GM21529 (cell line): ENCODE measurements around the gene ELP1.

Experiments used
- ATAC-seq: cut with Tn5 transposase; IDR thresholded peaks from one replicate; pipeline ENCODE4 v1.9.1; 2021; ENCODE audit not compliant: unreplicated experiment

The ELP1 gene

GRCh38 chr9:108885643-108886348 lies 48.1 kb downstream of the ELP1 start:
- ATAC-seq: peak; percentile 100

DNA sequence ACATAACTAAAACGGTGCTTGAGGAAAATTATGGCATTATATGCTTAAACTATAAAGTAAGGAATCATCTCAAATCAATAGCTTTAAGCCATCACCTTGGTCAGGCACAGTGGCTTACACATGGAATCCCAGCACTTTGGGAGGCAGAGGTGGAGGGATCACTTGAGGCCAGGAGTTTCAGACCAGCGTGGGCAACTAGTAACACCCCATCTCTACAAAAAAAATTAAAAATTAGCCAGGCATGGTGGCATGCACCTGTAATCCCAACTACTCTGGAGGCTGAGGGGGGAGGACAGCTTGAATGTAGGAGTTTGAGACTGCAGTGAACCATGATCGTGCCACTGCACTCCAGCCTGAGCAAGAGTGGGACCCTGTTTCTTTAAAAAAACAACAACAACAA lies 49.2 kb downstream of the ELP1 start:
- ATAC-seq: no peak

DNA sequence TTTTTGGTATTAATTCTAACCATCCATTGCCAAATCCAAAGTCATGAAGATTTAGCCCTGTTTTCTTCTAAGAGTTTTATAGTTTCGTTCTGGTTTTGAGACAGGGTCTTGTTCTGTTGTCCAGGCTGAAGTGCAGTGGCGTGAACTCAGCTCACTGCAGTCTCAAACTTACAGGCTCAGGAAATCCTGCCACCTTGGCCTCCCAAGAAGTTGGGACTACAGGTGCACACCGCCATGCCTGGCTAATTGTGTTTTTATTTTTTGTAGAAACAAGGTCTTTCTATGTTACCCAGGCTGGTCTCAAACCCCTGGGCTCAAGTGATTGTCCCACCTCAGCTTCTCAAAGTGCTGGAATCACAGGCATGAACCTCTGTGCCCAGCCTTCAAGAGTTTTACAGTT lies 50.8 kb downstream of the ELP1 start:
- no peak for ATAC-seq

GRCh38 chr9:108882052-108882888 lies 51.7 kb downstream of the ELP1 start:
- ATAC-seq: no peak

GRCh38 chr9:108880738-108881316 lies 53.1 kb downstream of the ELP1 start:
- no peak for ATAC-seq

- ATAC-seq: no peak
These were observed 56.4 kb downstream of the ELP1 start for GRCh38 chr9:108877524-108877923.

- ATAC-seq: no peak
These were observed 57.5 kb downstream of the ELP1 start for GRCh38 chr9:108876425-108876824.

- no peak for ATAC-seq
These were observed 59.7 kb downstream of the ELP1 start for GRCh38 chr9:108874058-108874788.

DNA sequence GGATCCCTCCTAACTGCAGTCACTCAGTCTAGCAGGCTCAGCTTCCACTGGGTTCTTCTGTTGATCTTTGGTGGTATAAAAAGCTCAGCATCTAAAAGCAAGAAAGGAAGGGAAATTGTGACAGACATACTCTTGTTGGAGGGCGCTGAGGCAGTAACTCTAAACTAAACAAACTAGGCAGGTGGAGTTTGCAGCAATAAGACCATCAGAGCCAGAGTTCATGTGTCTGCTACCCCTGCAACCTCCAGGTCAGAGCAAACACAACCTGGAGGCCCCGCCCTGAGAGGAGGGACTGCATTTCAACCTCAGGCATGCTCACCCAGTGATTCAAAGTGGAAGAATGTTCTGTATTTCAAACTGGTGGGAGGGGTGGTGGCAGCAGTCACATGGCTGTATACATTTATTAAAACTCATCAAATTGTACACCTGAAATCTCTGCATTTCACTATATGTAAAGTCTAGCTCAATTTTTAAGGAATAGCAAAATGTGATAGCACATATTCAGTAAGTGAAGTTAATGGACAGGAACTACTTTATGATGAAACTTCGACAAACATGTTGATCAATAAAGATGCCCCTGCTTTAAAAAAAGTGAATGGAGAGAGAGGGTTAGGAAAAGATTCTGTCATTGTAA lies 64.7 kb downstream of the ELP1 start:
- ATAC-seq: no peak

- ATAC-seq: no peak
These were observed 66.1 kb downstream of the ELP1 start for GRCh38 chr9:108867829-108868228.

DNA sequence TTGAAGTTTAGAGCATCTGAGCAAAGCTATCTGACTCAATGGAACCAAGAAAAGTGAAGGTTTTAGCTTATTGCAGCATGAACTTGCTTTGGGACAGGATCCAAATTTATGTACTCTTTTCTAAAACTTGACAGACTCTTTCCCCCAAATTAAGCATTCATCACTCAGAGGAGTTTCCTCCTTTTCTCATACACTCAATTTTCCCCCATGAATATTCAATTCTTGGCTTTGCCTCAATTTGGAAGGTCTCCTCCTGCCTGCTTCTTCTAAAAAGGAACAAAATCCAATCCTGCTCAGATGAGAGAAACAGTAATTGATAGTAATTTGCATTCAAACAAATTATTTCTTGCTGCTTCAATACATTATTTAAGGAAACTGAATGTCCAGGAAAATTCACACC lies 66.8 kb downstream of the ELP1 start:
- ATAC-seq: no peak

- no peak for ATAC-seq
These were observed 67.9 kb downstream of the ELP1 start for GRCh38 chr9:108866001-108866420.

DNA sequence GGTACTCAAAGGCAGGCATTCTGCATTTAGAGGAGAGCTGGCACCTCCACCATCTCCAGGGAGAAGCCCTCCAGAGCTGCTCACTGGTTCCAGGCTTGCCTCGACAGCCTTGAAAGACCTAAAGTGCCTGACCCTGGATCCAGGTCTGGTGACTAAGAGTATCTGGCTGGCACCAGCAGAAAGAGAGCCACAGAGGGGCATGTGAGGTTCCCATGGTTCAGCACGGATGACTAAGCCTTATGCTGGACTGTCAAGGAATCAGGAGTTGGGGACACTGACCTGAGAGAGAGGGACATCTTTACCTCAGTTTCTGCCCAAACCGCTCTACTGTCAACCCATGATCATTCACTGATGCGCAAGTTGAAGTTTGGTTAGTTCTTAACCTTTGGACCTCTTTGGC lies 68.9 kb downstream of the ELP1 start:
- ATAC-seq: no peak

- ATAC-seq: no peak
These were observed 69.5 kb downstream of the ELP1 start for GRCh38 chr9:108864446-108864845.

DNA sequence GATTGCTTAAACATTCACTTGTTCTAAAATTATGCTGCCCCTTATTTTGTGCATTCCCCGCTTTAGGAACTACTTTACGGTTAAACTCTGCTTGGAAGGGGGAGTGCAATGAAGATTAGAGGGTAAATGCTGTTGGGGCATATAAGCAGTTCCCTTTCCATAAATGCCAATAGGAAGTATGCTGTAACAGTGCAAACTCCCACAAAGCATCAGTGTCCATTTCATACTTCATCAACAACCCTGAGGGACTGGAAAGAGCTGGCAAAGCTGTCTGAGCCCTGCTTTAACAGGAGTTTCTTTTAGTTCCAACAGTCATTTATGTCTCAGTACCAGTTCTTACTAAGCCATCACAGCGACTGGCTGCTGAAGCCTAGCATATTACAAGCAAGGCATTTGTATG lies 70.0 kb downstream of the ELP1 start:
- no peak for ATAC-seq

DNA sequence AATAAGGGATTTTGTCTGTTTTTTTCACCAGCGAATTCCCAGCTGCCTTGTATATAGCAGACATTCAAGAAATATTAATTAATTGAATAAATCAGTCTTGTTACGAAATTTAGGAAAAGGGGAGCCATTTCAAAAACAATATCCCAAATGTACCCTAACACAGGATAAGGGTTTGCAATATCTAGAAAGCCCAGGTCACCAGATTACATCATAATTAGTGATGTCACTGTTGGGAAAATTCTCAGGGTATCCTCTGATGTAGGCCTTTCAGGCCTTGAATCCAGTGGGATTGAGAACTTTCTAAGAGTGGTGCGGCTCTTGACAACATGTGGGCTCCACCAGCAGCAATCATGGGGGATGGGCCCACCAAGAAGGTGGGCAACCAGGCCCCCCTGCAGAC lies 71.9 kb downstream of the ELP1 start, which contains the start of gene ACTL7A:
Gene ACTL7A, plus strand, starts transcription at position 270 of the 400 bp plus-strand sequence. Its CDS starts 57 bp downstream, at position 327.
- ATAC-seq: no peak

- no peak for ATAC-seq
These were observed 72.5 kb downstream of the ELP1 start for GRCh38 chr9:108861464-108861863.

GRCh38 chr9:108860764-108861163 lies 73.2 kb downstream of the ELP1 start:
- no peak for ATAC-seq

DNA sequence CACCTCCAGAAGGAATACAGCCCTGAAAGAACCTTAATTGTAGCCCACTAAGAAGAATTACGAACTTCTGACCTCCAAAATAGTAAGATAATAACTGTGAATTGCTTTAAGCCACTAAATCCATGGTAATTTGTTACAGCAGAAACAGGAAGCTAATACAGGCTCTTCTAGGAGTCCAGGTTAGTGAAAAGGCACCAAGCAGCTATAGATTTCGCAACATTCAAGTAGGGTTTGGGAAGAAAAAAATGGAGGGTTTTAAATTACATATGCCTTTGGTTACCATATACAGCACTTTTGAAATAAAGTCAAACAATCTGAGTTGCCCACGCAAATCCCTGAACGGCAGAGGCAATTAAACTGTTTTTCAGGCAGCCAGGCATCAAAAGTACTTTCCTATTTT lies 73.6 kb downstream of the ELP1 start:
- no peak for ATAC-seq

- no peak for ATAC-seq
These were observed 74.3 kb downstream of the ELP1 start for GRCh38 chr9:108859459-108860114.
